Liver (tissue), 9 donors: Measurements from ENCODE around the gene TMEM164. TPM values are rescaled to one million over a fixed set of nuclear protein-coding genes. Genes with fewer than 3 reads are reported as not detected.

Experiments used
- DNase-seq: peaks from one replicate; pipeline ENCODE4 v3.0.0-alpha.2; 2017; ENCODE audit warnings: low spot score
- H3K27ac ChIP-seq, 2 donors: one replicate each; pipeline ENCODE4 v1.7.0; 2013; ENCODE audit warnings: inconsistent platforms in 2 of 2, low read length in 2 of 2, control low read depth in 1 of 2, low read depth in 1 of 2, mild to moderate bottlenecking in 1 of 2
- H3K27me3 ChIP-seq, 4 donors: one replicate each; pipeline versions ENCODE4 v1.6.1 to v1.7.0; 2013; ENCODE audit warnings: low read length in 3 of 4, inconsistent platforms in 1 of 4, mild to moderate bottlenecking in 1 of 4, moderate library complexity in 1 of 4; ENCODE audit not compliant: control insufficient read depth in 4 of 4, insufficient read depth in 4 of 4
- H3K36me3 ChIP-seq, 4 donors: one replicate each; pipeline versions ENCODE4 v1.6.1 to v1.7.0; 2013; ENCODE audit warnings: low read length in 3 of 4, mild to moderate bottlenecking in 3 of 4, low read depth in 1 of 4, moderate library complexity in 1 of 4; ENCODE audit not compliant: control insufficient read depth in 4 of 4, insufficient read depth in 3 of 4
- H3K4me1 ChIP-seq, 4 donors: one replicate each; pipeline versions ENCODE4 v1.6.1 to v1.7.0; 2013; ENCODE audit warnings: low read length in 3 of 4, mild to moderate bottlenecking in 3 of 4, moderate library complexity in 1 of 4; ENCODE audit not compliant: control insufficient read depth in 4 of 4, insufficient read depth in 4 of 4
- H3K4me3 ChIP-seq, 3 donors: one replicate each; pipeline versions ENCODE4 v1.6.1 to v1.7.0; 2013; ENCODE audit warnings: low read length in 3 of 3, control low read depth in 1 of 3, low read depth in 1 of 3, mild to moderate bottlenecking in 1 of 3
- H3K9ac ChIP-seq, 2 donors: one replicate each; pipeline ENCODE4 v1.7.0; 2013; ENCODE audit warnings: low read length in 2 of 2, mild to moderate bottlenecking in 2 of 2, moderate library complexity in 2 of 2, control low read depth in 1 of 2, low read depth in 1 of 2
- H3K9me3 ChIP-seq, 4 donors: one replicate each; pipeline versions ENCODE4 v1.6.1 to v1.7.0; 2013; ENCODE audit warnings: low read length in 3 of 4; ENCODE audit not compliant: control insufficient read depth in 4 of 4
- ATF3 ChIP-seq: IDR thresholded peaks from 2 replicates; pipeline ENCODE4 v1.6.1; 2016; ENCODE audit warnings: antibody characterized with exemption
- EGR1 ChIP-seq, 2 donors: IDR thresholded peaks; 2 replicates each; pipeline ENCODE4 v1.6.1; 2016 to 2018; ENCODE audit warnings: antibody characterized with exemption in 2 of 2, low read depth in 2 of 2
- FOXA2 ChIP-seq: IDR thresholded peaks from 2 replicates; pipeline ENCODE4 v1.6.1; 2016; ENCODE audit warnings: antibody characterized with exemption
- HNF4G ChIP-seq: IDR thresholded peaks from 2 replicates; pipeline ENCODE4 v1.6.1; 2016; ENCODE audit warnings: antibody characterized with exemption
- JUND ChIP-seq, 2 donors: IDR thresholded peaks; 2 replicates each; pipeline ENCODE4 v1.6.1; 2016; ENCODE audit warnings: antibody characterized with exemption in 2 of 2
- MAX ChIP-seq: IDR thresholded peaks from 2 replicates; pipeline ENCODE4 v1.6.1; 2016; ENCODE audit warnings: antibody characterized with exemption
- NR2F2 ChIP-seq: IDR thresholded peaks from 2 replicates; pipeline ENCODE4 v1.6.1; 2016; ENCODE audit warnings: antibody characterized with exemption
- RAD21 ChIP-seq, 2 donors: IDR thresholded peaks; 2 replicates each; pipeline ENCODE4 v1.6.1; 2016; ENCODE audit warnings: antibody characterized with exemption in 2 of 2, mild to moderate bottlenecking in 2 of 2
- REST ChIP-seq: IDR thresholded peaks from 2 replicates; pipeline ENCODE4 v1.6.1; 2016; ENCODE audit warnings: antibody characterized with exemption, mild to moderate bottlenecking
- RXRA ChIP-seq, 2 donors: IDR thresholded peaks; 2 replicates each; pipeline ENCODE4 v1.6.1; 2017 to 2018; ENCODE audit warnings: antibody characterized with exemption in 2 of 2, mild to moderate bottlenecking in 1 of 2
- TAF1 ChIP-seq: conservative IDR thresholded peaks from 2 replicates; pipeline ENCODE4 v1.6.1; 2016; ENCODE audit warnings: antibody characterized with exemption, mild to moderate bottlenecking
- WGBS: extraction: QIAGEN DNeasy Blood & Tissue Kit; methylation state at CpG from one replicate; pipeline ENCODE4 v1.1.7; 2013; 5-methylcytosine and 5-hydroxymethylcytosine counted together
- polyA plus RNA-seq, 2 donors: library from polyadenylated mRNA; stranded (reverse) in 1 of 2; unstranded in 1 of 2; fragments of 200-250 nt in 1 of 2; fragments of >200 nt in 1 of 2; fragmentation: Nextera tagmentation in 1 of 2; extraction: Ambion mirVana in 1 of 2; gene quantifications; one replicate each; pipeline versions ENCODE4 v1.2.1 to v1.2.3, GENCODE V29; 2013 to 2015
- total RNA-seq, 2 donors: library from RNA; depleted of rRNA; stranded (reverse); fragments of >200 nt; gene quantifications; one replicate each; pipeline ENCODE4 v1.2.3, GENCODE V29; 2014
- TF ChIP-seq, protein P1 (sequence below): fragments of 150-350 bp; IDR thresholded peaks from 2 replicates; pipeline ENCODE4 v1.5.1; 2017; ENCODE audit warnings: improper control_type of control experiment, low read depth, low read length; ENCODE audit not compliant: missing input control
- TF ChIP-seq, protein P2 (sequence below): IDR thresholded peaks from 2 replicates; pipeline ENCODE4 v1.6.1; 2016; ENCODE audit warnings: antibody characterized with exemption
- donor health status: healthy.
- donor health status: healthy.
- donor health status: healthy.
- donor health status: healthy.
- donor health status: healthy.

The TMEM164 gene
- total and polyA plus RNA-seq, 4 donors, result 0.40 to 8.5 (median 2.9) TPM

DNA sequence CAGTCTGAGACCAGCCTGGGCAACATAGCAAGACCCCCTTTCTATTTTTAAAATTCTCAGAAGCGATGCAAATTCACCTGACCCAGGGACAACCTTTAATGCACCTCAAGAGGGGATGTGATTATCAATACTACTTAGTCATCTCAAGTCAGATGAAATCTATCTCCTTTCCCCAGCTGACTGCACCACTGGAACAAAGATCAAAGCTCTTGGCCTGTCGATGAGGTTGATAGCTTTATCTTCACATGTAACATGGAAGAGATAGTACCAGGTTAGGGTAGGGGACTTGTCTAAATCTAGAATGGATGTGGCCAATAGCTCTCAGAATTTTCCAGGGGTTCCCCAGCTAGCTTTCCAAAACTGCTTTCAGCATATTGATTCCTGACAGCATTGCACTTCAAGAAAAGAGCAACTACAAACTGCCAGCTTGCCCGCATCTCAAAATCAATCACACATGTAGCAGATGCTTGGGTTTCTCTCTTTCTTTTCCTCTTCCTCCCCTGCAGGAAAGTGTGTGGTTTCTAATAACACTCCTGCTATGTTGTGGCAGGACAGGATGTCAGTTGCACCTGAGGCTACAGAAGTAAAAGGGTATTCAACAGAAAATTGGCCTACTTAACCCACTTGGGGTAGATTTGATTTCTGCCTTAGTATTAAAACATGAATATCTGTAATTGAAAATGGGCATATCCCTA is 12.2 kb upstream of the TMEM164 start:
- Histone ChIP-seq H3K4me3 (no peak overlapping the region), H3K27me3 (no peaks in the 10 kb centered on the region), H3K36me3 (no peaks in the 10 kb centered on the region), H3K4me1 (no peaks in the 10 kb centered on the region), H3K9ac (no peak overlapping the region), H3K9me3 (no peaks in the 10 kb centered on the region), H3K27ac (no peak overlapping the region)
- no peak for DNase-seq
- 79% methylated on average over 3 of the region's 3 CpGs for whole genome bisulfite sequencing
- TF ChIP-seq EGR1 (IDR thresholded peaks at IDR 0.05; ENCODE audit: low read depth in 2 of 2) (no peak), MAX (no peak), RAD21 (IDR thresholded peaks at IDR 0.05) (no peak), RXRA (IDR thresholded peaks at IDR 0.05) (no peak), ATF3 (no peak)
- TF ChIP-seq, protein P1, sequence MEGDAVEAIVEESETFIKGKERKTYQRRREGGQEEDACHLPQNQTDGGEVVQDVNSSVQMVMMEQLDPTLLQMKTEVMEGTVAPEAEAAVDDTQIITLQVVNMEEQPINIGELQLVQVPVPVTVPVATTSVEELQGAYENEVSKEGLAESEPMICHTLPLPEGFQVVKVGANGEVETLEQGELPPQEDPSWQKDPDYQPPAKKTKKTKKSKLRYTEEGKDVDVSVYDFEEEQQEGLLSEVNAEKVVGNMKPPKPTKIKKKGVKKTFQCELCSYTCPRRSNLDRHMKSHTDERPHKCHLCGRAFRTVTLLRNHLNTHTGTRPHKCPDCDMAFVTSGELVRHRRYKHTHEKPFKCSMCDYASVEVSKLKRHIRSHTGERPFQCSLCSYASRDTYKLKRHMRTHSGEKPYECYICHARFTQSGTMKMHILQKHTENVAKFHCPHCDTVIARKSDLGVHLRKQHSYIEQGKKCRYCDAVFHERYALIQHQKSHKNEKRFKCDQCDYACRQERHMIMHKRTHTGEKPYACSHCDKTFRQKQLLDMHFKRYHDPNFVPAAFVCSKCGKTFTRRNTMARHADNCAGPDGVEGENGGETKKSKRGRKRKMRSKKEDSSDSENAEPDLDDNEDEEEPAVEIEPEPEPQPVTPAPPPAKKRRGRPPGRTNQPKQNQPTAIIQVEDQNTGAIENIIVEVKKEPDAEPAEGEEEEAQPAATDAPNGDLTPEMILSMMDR, result no peak
- TF ChIP-seq, protein P2, sequence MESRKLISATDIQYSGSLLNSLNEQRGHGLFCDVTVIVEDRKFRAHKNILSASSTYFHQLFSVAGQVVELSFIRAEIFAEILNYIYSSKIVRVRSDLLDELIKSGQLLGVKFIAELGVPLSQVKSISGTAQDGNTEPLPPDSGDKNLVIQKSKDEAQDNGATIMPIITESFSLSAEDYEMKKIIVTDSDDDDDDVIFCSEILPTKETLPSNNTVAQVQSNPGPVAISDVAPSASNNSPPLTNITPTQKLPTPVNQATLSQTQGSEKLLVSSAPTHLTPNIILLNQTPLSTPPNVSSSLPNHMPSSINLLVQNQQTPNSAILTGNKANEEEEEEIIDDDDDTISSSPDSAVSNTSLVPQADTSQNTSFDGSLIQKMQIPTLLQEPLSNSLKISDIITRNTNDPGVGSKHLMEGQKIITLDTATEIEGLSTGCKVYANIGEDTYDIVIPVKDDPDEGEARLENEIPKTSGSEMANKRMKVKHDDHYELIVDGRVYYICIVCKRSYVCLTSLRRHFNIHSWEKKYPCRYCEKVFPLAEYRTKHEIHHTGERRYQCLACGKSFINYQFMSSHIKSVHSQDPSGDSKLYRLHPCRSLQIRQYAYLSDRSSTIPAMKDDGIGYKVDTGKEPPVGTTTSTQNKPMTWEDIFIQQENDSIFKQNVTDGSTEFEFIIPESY, result no peak

DNA sequence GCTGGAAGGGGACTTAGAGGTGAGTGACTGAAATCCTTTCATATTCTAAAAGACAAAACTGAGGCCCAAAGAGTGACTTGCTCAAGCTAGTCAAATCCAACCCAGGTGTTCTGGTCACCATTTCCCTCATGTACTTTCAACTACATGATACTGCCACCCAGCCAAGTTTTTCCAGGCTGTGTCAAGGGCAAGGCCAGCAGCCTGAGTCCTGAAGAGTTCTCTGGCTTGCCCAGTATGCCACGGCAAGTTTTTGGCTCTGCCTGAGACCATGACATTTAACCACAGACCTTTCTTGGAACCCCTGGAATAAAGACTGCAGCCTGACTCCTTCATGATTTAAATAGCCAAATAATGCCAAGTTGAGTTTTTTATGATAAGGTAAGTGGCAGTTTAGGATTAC is 10.7 kb upstream of the TMEM164 start:
- Histone ChIP-seq H3K4me1 (no peaks in the 10 kb centered on the region), H3K27me3 (no peaks in the 10 kb centered on the region), H3K36me3 (no peaks in the 10 kb centered on the region), H3K9me3 (no peaks in the 10 kb centered on the region), H3K4me3 (no peak overlapping the region), H3K27ac (no peak overlapping the region), H3K9ac (no peak overlapping the region)
- TF ChIP-seq, protein P1, result no peak
- TF ChIP-seq FOXA2 (no peak), RAD21 (IDR thresholded peaks at IDR 0.05) (no peak), REST (no peak), TAF1 (no peak), JUND (IDR thresholded peaks at IDR 0.05) (no peak), NR2F2 (no peak), HNF4G (no peak)
- TF ChIP-seq, protein P2, result no peak
- no peak for DNase-seq
- 80% methylated on average over 1 of the region's 1 CpG for WGBS
